Effector memory CD8-positive, alpha-beta T cell (primary cell): Measurements from ENCODE around the gene RFX6.
A peak's percentile ranks its signal among the peaks of the same experiment; 100 is the strongest.

Experiments
- ATAC-seq: fragments of 150-1000 bp; cut with Tn5 transposase; replicated peaks from 2 replicates; pipeline ENCODE4 v1.10.0; 2021; ENCODE audit warnings: mild to moderate bottlenecking, moderate library complexity
- DNase-seq, 3 experiments: peaks; one replicate each; pipeline ENCODE4 v3.0.0; 2021
- H3K27ac Mint-ChIP-seq, 2 donors: one replicate each; pipeline ENCODE4 v1.8.0; 2022; ENCODE audit warnings: mild to moderate bottlenecking in 2 of 2, mixed read lengths in 2 of 2, moderate library complexity in 2 of 2
- H3K27me3 Mint-ChIP-seq, 2 donors: one replicate each; pipeline ENCODE4 v1.8.0; 2022; ENCODE audit warnings: mixed read lengths in 2 of 2
- H3K36me3 Mint-ChIP-seq: one replicate; pipeline ENCODE4 v1.8.0; 2022; ENCODE audit warnings: mild to moderate bottlenecking, moderate library complexity, mixed read lengths; ENCODE audit not compliant: insufficient read depth
- H3K4me1 Mint-ChIP-seq, 2 donors: one replicate each; pipeline ENCODE4 v1.8.0; 2022; ENCODE audit warnings: low read depth in 2 of 2, mixed read lengths in 2 of 2
- H3K4me3 Mint-ChIP-seq, 2 donors: one replicate each; pipeline ENCODE4 v1.8.0; 2022; ENCODE audit warnings: mild to moderate bottlenecking in 2 of 2, mixed read lengths in 2 of 2, moderate library complexity in 2 of 2
- H3K9me3 Mint-ChIP-seq, 2 donors: one replicate each; pipeline ENCODE4 v1.8.0; 2022; ENCODE audit warnings: mixed read lengths in 2 of 2

The RFX6 gene

GRCh38 chr6:116872771-116873170, 4.3 kb upstream of the RFX6 start:
- Mint-ChIP-seq H3K9me3 (peaks cover 0 to 10% of the 10 kb centered on the region in 2 donors), H3K27ac (no peak overlapping the region), H3K4me1 (peaks cover 6% of the 10 kb centered on the region in 2 donors), H3K27me3 (peaks cover 27 to 32% of the 10 kb centered on the region in 2 donors), H3K36me3 (no peaks in the 10 kb centered on the region), H3K4me3 (no peak overlapping the region)
- no peak for ATAC-seq
- no peak for DNase-seq

- DNase-seq = no peak
Observed at GRCh38 chr6:116876107-116876506, 935 bp upstream of the RFX6 start.

GRCh38 chr6:116877743-116878142, 701 bp downstream of the RFX6 start:
- peaks cover 6% of the 10 kb centered on the region in 2 donors for H3K4me1 Mint-ChIP-seq
- H3K9me3 Mint-ChIP-seq = peaks cover 0 to 5% of the 10 kb centered on the region in 2 donors
- no peak overlapping the region for H3K4me3 Mint-ChIP-seq
- DNase-seq (no peak), ATAC-seq (no peak)
- peaks cover 27 to 32% of the 10 kb centered on the region in 2 donors for H3K27me3 Mint-ChIP-seq
- H3K27ac Mint-ChIP-seq = no peak overlapping the region
- H3K36me3 Mint-ChIP-seq = no peaks in the 10 kb centered on the region

More at GRCh38 chr6:116876107-116876506, 935 bp upstream of the RFX6 start:
- Mint-ChIP-seq H3K4me1 (peaks cover 6% of the 10 kb centered on the region in 2 donors), H3K36me3 (no peaks in the 10 kb centered on the region), H3K27me3 (peaks cover 27 to 32% of the 10 kb centered on the region in 2 donors), H3K9me3 (peaks cover 0 to 5% of the 10 kb centered on the region in 2 donors), H3K27ac (no peak overlapping the region), H3K4me3 (peak overlapping the region; percentile 54 to 59)
- ATAC-seq = no peak

- ATAC-seq (no peak), DNase-seq (no peak)
- Mint-ChIP-seq H3K9me3 (peaks cover 0 to 1% of the 10 kb centered on the region in 2 donors), H3K36me3 (no peaks in the 10 kb centered on the region), H3K4me3 (no peak overlapping the region), H3K4me1 (peaks cover 2 to 3% of the 10 kb centered on the region in 2 donors), H3K27ac (no peak overlapping the region), H3K27me3 (peaks cover 13 to 15% of the 10 kb centered on the region in 2 donors)
Observed at GRCh38 chr6:116881236-116881635, 4.2 kb downstream of the RFX6 start.

GRCh38 chr6:116883005-116883404, 6.0 kb downstream of the RFX6 start:
- Mint-ChIP-seq H3K9me3 (no peaks in the 10 kb centered on the region), H3K27ac (no peak overlapping the region), H3K36me3 (no peaks in the 10 kb centered on the region), H3K4me1 (no peaks in the 10 kb centered on the region), H3K27me3 (no peaks in the 10 kb centered on the region), H3K4me3 (no peak overlapping the region)
- DNase-seq (no peak), ATAC-seq (no peak)

GRCh38 chr6:116884530-116884929, 7.5 kb downstream of the RFX6 start:
- Mint-ChIP-seq H3K4me1 (no peaks in the 10 kb centered on the region), H3K27me3 (no peaks in the 10 kb centered on the region), H3K36me3 (no peaks in the 10 kb centered on the region), H3K4me3 (no peak overlapping the region), H3K9me3 (peaks cover 0 to 2% of the 10 kb centered on the region in 2 donors), H3K27ac (no peak overlapping the region)
- ATAC-seq (no peak), DNase-seq (no peak)

- ATAC-seq (no peak), DNase-seq (no peak)
- Mint-ChIP-seq H3K36me3 (no peaks in the 10 kb centered on the region), H3K4me3 (no peak overlapping the region), H3K4me1 (no peaks in the 10 kb centered on the region), H3K27ac (no peak overlapping the region), H3K9me3 (peaks cover 0 to 2% of the 10 kb centered on the region in 2 donors), H3K27me3 (no peaks in the 10 kb centered on the region)
Observed at GRCh38 chr6:116887168-116887567, 10.1 kb downstream of the RFX6 start.

GRCh38 chr6:116887894-116888293, 10.9 kb downstream of the RFX6 start:
- Mint-ChIP-seq H3K4me3 (no peak overlapping the region), H3K9me3 (peaks cover 0 to 2% of the 10 kb centered on the region in 2 donors), H3K36me3 (no peaks in the 10 kb centered on the region), H3K4me1 (no peaks in the 10 kb centered on the region), H3K27ac (no peak overlapping the region), H3K27me3 (no peaks in the 10 kb centered on the region)
- DNase-seq (no peak), ATAC-seq (no peak)

GRCh38 chr6:116888732-116889360, 11.8 kb downstream of the RFX6 start:
- H3K27ac Mint-ChIP-seq = no peak overlapping the region
- H3K9me3 Mint-ChIP-seq = peaks cover 0 to 2% of the 10 kb centered on the region in 2 donors
- H3K27me3 Mint-ChIP-seq = no peaks in the 10 kb centered on the region
- ATAC-seq = no peak
- DNase-seq = no peak
- H3K36me3 Mint-ChIP-seq = no peaks in the 10 kb centered on the region
- H3K4me3 Mint-ChIP-seq = no peak overlapping the region
- no peaks in the 10 kb centered on the region for H3K4me1 Mint-ChIP-seq

- H3K4me1 Mint-ChIP-seq = no peaks in the 10 kb centered on the region
- DNase-seq = no peak
- peaks cover 3 to 8% of the 10 kb centered on the region in 2 donors for H3K9me3 Mint-ChIP-seq
- no peak overlapping the region for H3K27ac Mint-ChIP-seq
- no peaks in the 10 kb centered on the region for H3K36me3 Mint-ChIP-seq
- H3K27me3 Mint-ChIP-seq = no peaks in the 10 kb centered on the region
- no peak for ATAC-seq
- no peak overlapping the region for H3K4me3 Mint-ChIP-seq
Observed at GRCh38 chr6:116894669-116895068, 17.6 kb downstream of the RFX6 start.

GRCh38 chr6:116895935-116896334, 18.9 kb downstream of the RFX6 start:
- no peak for DNase-seq
- ATAC-seq = no peak
- Mint-ChIP-seq H3K27ac (no peak overlapping the region), H3K36me3 (no peaks in the 10 kb centered on the region), H3K9me3 (peaks cover 3 to 8% of the 10 kb centered on the region in 2 donors), H3K4me1 (no peaks in the 10 kb centered on the region), H3K4me3 (no peak overlapping the region), H3K27me3 (no peaks in the 10 kb centered on the region)

- H3K4me1 Mint-ChIP-seq = no peaks in the 10 kb centered on the region
- no peaks in the 10 kb centered on the region for H3K36me3 Mint-ChIP-seq
- H3K4me3 Mint-ChIP-seq = no peak overlapping the region
- peaks cover 3 to 14% of the 10 kb centered on the region in 2 donors for H3K9me3 Mint-ChIP-seq
- no peaks in the 10 kb centered on the region for H3K27me3 Mint-ChIP-seq
- H3K27ac Mint-ChIP-seq = no peak overlapping the region
- ATAC-seq (no peak), DNase-seq (no peak)
Observed at GRCh38 chr6:116902634-116903033, 25.6 kb downstream of the RFX6 start.

- Mint-ChIP-seq H3K36me3 (no peaks in the 10 kb centered on the region), H3K27ac (no peak overlapping the region), H3K4me1 (no peaks in the 10 kb centered on the region), H3K4me3 (no peak overlapping the region), H3K27me3 (no peaks in the 10 kb centered on the region), H3K9me3 (peaks cover 0 to 2% of the 10 kb centered on the region in 2 donors)
- no peak for DNase-seq
- no peak for ATAC-seq
Observed at GRCh38 chr6:116922853-116923548, 46.0 kb downstream of the RFX6 start.

GRCh38 chr6:116924245-116924644, 47.2 kb downstream of the RFX6 start:
- Mint-ChIP-seq H3K4me1 (no peaks in the 10 kb centered on the region), H3K4me3 (no peak overlapping the region), H3K27ac (no peak overlapping the region), H3K9me3 (peaks cover 0 to under 1% of the 10 kb centered on the region in 2 donors), H3K27me3 (no peaks in the 10 kb centered on the region), H3K36me3 (no peaks in the 10 kb centered on the region)
- no peak for DNase-seq
- ATAC-seq = no peak
